Fibroblast of skin of back (primary cell): ENCODE results near the gene FAM110A.
A peak's percentile ranks its signal among the peaks of the same experiment; 100 is the strongest.
"Not testable (repeated sequence)": the region's sequence is repeated elsewhere in the genome, so short reads cannot be mapped to it uniquely, and the experiment has no call there.

Source experiments
- DNase-seq: peaks from one replicate; pipeline ENCODE4 v3.0.0-alpha.2; 2013

The FAM110A gene

GRCh38 chr20:877814-878213 lies 44.3 kb downstream of the FAM110A start:
- no peak for DNase-seq

DNA sequence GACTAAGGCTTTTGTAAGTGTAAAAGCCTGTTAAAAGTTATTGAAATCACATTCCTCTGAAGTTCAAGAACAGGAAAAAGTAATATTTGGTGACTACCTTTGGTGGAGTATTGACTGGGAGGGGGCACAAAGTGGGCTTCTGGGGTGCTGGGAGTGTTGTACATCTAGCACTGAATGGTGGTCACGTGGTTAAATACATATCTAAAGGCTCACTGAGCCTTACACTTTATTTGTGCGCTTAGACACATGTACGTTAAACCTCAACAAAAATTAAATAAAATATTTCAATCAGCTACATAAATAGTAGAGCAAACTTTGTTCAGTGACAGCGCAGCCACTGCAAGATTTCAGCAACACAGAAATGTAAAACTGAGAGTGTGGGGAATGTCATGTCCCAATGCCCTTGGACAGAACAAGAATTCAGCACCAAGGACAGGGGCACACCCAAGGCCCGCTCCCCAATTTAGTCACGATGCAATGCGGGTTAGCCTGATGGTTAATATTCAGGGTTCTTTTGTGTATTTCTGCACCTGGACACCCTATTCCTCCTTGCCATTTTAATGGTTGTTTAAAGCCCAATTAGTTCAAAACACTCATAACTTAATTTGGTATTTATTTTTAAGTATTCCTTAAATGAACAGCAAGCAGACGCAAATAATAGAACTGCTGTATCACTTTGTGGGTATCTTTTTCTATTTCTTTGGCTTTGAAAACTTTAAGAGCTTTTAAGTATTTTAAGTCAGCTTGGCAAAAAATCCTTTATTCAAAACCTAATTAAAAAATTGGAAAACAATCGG lies 45.2 kb downstream of the FAM110A start:
- peak; percentile 41 for DNase-seq

DNA sequence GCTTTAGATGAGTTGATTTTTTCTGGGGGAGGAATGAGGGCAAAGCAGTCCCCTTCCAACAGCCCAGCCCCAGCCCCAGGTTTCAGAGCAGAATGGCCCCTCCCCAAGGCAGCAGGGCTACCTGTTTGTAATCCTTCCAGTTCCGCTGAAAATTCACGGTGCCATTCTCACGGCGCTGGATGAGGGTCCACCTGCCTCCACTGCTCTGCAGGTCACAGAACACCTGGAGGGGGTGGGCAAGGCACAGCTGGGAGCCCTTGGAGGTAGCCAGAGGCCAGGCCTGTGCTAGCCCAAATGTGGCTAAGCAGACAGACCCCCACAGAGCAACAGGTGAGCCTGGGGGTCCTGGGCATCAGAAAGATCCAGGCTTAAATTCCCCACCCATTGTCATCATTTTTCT lies 46.1 kb downstream of the FAM110A start:
- DNase-seq = no peak

DNA sequence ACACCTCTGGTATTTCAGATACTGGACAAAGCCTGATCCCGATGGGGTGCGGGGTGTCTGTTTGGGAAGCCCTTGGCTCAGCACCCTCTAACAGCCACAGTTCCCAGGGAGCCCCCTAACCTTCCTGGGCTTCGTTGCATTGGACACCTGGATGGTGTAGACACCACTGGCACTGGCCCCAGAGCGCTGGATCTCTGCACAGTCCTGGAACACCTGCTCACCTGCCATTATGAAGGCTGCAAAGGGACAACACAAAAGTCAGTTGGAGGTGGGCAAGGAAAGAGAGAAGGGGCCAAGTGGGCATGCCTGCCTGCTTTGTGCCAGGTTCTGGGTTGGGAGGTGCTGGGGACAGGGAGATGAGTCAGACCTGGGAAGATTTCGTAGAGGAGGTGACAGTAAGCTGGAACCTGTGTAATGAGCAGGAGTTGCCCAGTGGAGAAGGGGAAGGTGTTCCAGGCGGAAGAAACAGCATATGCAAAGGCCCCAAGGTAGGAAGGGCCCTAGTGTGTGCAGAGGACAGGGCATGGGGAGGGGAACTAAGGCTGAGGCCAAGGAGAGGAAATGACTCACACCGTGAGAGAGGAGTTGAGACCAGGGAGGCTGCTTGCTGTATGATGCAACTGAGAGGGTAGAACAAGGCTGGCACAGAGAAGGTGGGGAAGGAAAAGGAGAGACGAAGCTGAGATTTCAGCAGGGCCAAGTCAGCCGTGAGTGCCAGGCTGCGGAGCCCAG lies 47.7 kb downstream of the FAM110A start:
- peak; percentile 57 for DNase-seq

- no peak for DNase-seq
These were observed 48.2 kb downstream of the FAM110A start for GRCh38 chr20:881783-882144.

- peak; percentile 13 for DNase-seq
These were observed 51.8 kb downstream of the FAM110A start for GRCh38 chr20:884983-885952.

GRCh38 chr20:887137-887536 lies 53.6 kb downstream of the FAM110A start:
- no peak for DNase-seq

GRCh38 chr20:888057-888456 lies 54.5 kb downstream of the FAM110A start:
- DNase-seq = no peak

DNA sequence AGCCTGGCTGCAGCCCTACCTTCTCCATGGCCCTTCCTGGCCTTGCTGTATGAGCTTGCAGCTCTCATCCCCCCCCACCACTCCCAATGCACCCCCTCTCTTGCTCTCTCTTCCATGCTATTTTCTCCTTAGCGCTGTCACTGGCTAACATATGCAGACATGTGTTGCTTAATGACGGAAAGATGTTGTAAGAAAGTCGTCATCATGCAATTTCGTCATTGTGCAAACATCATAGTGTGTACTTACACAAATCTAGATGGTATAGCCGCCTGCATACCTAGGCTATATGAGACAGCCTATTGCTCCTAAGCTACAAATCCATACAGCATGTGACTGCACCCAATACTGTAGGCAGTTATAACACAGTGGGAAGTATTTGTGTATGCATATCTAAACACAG lies 55.6 kb downstream of the FAM110A start:
- DNase-seq = no peak

DNA sequence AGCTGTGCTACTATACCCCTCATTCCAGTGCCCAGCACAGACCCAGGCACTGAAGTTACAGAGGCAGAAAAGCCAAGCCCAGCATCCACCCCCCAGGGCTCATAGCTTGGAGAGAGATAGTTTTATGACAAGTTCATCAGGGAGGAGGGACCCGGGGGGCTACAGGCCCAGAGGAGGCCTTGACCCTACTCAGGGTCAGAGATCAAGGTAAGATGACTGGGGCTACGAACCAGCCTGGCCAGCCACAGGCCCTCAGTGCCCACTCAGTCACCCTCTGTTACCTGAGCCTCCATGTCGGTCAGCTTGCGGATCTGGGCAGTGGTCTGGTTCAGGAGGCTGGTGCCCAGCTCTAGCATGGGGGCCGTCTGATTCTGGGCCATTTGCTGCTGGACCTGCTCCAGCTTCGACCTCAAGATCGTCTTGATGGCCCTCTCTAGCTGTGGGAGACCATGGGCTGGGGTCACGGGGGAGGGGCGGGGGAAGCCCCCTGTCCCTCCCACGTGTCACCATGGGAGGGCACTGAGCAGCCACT lies 56.5 kb downstream of the FAM110A start:
- DNase-seq = no peak

- no peak for DNase-seq
These were observed 57.1 kb downstream of the FAM110A start for GRCh38 chr20:890666-891057.

DNA sequence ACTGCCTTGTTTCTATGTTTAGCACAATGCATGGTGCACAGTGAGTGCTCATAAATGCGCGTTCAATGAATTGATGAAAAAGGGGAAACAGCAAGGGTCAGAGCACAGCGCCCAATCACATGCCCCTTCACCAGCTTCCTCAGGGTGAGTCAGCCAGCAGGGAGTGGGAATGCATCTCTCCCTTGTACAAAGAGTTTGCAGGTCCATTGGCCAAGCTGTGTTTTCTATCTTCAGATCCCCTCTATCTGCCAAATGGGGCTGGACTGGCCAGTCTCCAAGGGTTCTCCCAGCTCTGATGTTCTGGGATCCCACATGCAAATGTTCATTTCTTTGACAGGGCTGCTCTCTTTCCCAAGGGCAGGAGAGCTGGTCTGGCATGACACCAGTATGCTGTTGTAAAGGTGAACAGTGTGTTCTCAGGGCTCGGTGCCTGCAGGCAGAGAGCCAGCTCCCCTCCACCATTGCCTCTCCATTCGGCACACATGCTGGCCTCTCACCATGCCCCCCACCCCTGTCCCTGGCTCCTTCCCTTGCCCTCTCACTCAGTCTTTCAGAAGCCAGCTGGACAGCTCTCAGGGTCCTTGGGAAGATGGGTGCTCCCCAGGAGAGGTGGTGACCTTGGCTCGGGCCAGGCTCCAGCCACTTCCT lies 57.7 kb downstream of the FAM110A start:
- DNase-seq = no peak

- DNase-seq = no peak
These were observed 58.2 kb downstream of the FAM110A start for GRCh38 chr20:891706-892080.

DNA sequence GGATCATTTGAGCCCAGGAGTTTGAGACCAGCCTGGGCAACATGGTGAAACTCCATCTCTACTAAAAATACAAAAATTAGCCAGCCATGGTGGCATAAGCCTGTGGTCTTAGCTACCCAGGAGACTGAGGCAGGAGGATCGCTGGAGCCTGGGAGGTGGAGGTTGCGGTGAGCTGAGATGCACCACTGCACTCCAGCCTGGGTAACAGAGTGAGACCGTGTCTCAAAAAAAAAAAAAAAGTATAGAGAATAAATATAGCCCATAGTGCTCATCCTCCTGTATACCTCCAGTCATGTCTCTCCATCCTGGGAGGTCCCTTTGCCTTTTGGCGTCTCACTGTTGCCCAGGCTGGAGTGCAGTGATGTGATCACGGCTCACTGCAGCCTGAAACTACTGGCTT lies 58.9 kb downstream of the FAM110A start:
- not testable (repeated sequence) for DNase-seq
